HG02973 (cell line): ENCODE results near the gene PSPN.
"Not testable (repeated sequence)": the region's sequence is repeated elsewhere in the genome, so short reads cannot be mapped to it uniquely, and the experiment has no call there.

Experiments used
- ATAC-seq: cut with Tn5 transposase; IDR thresholded peaks from one replicate; pipeline ENCODE4 v1.9.1; 2021; ENCODE audit warnings: moderate library complexity; ENCODE audit not compliant: unreplicated experiment

Gene PSPN

GRCh38 chr19:6402837-6403608 is 27.3 kb upstream of the PSPN start:
- no peak for ATAC-seq

- ATAC-seq: no peak
Measured at GRCh38 chr19:6402058-6402457, 26.3 kb upstream of the PSPN start.

DNA sequence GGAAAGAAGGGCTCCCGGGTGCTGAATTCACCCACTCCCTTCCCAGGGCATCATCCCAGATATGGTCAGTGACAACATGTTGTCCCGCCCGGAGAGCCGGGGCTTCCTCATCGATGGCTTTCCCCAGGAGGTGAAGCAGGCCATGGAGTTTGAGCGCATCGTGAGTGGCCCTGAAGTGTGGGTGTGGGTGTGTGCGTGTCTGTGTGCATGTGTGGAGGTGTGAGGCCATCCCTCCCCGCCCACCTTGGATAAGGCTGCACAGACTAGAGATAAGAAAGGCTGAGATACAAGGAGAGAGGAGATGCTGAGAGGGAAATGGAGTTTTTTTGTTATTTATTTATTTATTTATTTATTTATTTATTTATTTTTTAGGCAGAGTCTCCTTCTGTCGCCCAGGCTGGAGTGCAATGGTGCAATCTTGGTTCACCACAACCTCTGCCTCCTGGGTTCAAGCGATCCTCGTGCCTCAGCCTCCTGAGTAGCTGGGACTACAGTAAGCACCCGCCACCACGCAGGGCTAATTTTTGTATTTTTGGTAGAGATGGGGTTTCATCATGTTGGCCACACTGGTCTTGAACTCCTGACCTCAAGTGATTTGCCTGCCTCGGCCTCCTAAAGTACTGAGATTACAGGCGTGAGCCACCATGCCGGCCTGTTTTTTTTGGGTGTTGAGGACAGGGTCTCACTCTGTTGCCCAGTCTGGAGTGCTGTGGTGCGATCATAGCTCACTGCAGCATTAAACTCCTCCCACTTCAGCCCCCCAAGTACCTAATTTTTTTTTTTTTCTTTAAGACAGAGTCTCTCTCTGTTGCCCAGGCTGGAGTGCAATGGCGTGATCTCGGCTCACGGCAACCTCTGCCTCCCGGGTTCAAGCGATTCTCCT is 24.6 kb upstream of the PSPN start:
- ATAC-seq: not testable (repeated sequence)

DNA sequence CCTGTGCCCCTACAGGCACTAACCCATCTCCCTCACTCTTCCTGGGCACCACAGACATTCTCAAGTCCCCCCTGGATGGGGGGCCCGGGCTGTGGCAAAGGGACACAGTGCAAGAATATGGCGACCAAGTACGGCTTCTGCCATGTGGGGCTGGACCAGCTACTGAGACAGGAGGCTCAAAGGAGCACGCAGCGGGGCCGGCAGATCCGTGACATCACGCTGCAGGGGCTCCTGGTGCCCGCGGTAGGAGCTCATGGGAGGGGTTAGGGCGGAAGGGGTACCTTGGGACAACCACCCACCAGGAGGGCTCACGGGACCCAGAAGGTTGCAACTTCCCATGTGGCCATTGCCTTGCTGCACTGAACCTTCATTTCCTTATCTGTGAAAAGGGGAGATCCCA is 20.6 kb upstream of the PSPN start:
- no peak for ATAC-seq

DNA sequence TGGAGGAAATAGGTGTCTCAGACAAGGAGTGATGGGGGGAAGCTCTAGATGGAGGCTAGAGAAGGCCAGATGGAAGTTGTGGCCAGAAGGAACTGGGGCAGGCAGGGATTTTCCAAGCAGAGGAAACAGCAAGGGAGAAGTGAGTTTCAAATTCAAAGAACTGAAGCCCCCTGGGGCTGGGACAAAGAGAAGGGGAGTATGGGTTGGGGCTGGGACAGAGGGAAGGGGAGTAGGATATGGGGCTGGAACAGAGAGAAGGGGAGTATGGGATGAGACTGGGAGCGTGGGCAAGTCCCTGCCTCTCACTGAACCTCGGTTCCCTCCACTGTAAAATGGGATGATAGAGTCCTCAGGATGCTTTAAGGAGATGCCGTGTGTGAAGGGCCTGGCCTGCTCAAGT is 19.1 kb upstream of the PSPN start:
- no peak for ATAC-seq

- peak; percentile 17 for ATAC-seq
Measured at GRCh38 chr19:6393983-6394412, 18.3 kb upstream of the PSPN start.

GRCh38 chr19:6393074-6393982 is 17.6 kb upstream of the PSPN start, which contains the start of gene GTF2F1:
Gene GTF2F1 (minus strand): TSS chr19:6393164. CDS start chr19:6392995, 169 bp downstream.
- peak; percentile 75 for ATAC-seq

DNA sequence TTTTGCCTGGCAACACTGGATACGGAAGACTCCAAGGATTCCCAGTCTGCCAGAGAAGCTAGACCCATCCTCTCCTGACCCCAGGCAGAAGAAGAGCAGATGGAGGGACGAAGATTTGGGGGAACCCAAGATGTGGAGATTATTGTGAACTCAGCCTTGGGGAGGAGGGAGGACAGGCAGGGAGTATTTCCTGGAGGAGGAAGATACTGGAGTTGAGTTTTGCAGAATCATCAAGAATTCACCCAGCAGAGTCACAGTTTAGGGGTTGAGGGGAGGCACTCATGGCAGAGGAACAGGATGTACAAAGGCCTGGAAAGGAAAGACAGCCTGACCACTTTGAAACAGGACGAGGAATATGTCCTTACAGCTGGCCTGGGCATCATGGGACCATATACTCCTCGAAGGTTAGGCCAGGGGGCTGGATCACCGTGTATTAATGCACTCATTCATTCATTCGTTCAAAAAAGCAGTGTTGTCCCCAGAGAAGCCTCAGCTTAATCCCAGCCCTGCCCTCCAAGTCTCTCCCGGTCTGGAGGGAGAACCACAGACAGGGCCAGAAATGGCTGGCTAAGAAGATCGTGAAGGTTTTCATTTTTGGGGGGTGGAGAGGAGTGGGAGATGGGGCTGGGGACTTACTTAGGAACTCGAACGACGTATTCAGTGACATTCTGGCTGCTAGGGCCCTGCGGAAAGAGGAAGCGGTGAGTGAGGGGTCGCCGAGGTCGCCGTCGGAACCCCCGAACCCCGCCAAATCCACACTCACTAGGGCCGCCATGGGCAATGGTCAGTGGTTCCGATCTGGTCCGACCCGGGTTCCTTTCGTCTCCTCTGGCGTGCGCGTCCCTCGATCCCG is 16.7 kb upstream of the PSPN start:
- ATAC-seq: no peak

GRCh38 chr19:6387372-6387771 is 11.6 kb upstream of the PSPN start:
- ATAC-seq: no peak

GRCh38 chr19:6384381-6384780 is 8.6 kb upstream of the PSPN start:
- ATAC-seq: no peak

DNA sequence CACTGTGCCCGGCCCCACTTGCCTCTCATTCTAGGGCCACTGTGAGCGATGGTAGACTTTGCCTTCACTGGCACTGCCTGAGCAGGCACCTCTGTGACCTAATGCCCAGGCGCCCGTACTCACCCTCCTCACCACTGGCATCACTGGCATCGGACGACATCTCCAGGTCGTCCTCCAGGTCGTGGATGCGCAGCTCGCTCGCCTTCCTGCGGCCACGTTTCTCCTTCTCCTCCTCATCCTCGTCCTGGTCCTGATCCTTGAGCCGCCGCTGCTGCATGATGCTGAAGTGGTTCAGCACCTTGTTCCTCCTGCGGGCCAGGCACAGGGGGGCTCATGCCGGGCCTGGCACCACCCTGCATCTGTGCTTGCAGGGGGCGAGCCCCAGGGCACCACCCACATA is 7.5 kb upstream of the PSPN start:
- ATAC-seq: no peak

DNA sequence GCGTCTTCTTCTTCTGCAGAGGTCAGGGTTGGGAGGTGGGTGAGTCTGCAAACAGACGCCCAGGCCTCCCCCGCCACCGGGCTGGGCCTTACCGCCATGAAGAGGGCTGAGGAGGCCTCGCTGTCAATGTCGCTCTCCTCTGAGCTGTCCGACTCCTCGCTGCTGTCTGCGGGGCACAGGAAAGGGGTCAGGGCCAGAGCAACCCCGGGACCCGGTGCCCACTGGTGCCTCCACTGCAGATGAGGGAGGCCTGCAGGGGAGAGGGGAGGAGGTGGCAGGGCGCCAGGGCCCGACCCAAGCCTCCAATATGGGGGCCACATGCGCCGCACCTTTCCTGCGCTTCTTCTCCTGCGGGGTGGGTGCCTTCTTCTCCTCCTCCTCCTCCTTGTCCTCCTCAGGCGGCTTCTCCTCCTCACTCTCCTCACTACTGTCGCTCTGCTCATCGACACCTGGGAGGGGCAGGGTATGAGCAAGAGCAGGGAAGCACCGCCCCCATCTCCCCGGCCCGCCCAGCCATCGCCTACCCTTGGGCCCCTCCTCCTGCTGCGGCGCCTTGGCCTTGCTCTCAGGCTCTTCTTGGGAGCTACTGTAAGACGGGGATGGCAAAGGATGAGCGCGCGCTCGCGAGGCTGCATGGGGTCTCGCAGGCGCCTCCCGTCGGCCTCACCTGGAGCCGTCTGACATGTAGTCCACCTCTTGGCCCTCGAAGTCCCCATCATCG is 5.5 kb upstream of the PSPN start:
- ATAC-seq: no peak

DNA sequence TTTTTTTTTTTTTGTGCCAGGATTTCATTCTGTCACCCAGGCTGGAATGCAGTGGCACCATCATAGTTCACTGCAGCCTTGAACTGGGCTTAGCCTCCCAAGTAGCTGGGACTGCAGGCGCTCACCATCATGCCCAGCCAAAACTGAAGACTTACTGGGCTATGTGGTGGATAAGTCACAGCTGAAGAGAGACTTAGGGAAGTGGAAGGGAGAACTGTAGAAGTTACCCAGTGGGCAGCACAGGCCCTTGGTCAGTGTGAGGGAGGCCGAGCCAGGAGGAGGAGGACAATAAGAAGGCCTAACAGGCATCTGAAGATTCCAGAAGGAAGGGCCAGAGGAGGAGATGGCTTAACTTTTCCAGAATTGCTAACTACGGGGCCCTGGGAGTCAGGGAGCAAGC is 4.0 kb upstream of the PSPN start:
- ATAC-seq: no peak

GRCh38 chr19:6378486-6378885 is 2.8 kb upstream of the PSPN start:
- ATAC-seq: no peak

- no peak for ATAC-seq
Measured at GRCh38 chr19:6378041-6378440, 2.3 kb upstream of the PSPN start.

- no peak for ATAC-seq
Measured at GRCh38 chr19:6376512-6377190, 918 bp upstream of the PSPN start.

DNA sequence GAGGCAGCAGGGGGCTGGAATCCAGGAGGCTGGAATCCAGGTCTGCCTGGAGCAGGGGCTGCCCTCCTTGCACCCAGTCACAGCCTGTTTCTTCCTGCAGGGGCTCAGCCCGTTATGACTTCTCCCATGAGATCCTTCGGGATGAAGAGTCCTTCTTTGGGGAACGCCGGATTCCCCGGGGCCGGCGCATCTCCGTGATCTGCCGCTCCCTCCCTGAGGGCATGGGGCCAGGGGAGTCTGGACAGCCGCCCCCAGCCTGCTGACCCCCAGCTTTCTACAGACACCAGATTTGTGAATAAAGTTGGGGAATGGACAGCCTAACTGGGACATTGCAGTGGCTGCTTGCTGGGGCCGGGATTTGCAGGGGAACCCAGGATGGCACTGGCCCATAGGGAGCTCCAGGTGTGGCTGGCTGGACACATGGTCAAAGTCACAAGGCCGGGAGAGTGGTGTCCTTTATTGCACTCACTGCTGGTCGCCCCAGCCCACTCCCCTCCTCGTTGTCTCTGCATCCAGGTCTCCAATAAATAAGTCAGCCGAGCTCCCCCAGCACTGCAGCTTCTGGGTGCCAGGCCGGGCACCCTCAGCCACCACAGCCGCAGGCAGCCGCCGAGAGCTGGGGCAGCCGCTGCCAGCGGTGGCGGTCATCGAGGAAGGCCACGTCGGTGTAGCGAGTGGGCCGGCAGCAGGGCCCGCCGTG is 872 bp downstream of the PSPN start:
- no peak for ATAC-seq

DNA sequence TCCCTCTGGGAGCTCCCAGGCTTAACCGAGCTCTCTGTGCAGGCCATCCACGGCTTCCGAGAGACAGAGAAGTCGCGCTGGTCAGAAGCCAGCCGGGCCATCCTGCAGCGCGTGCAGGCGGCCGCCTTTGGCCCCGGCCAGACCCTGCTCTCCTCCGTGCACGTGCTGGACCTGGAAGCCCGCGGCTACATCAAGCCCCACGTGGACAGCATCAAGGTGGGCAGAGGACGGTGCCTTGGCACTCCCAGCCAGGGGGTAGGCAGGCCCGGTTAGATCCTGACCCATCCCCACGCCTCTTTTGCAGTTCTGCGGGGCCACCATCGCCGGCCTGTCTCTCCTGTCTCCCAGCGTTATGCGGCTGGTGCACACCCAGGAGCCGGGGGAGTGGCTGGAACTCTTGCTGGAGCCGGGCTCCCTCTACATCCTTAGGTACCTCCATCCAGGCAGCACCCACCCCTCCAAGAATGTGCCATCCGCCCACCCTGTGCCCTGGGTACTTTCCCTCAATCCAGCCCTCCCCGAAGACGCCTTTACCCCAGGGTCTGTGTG is 1.5 kb downstream of the PSPN start:
- ATAC-seq: no peak
